SK-N-SH (cell line): Measurements from ENCODE around the gene TRIM15. TPM values are rescaled to one million over a fixed set of nuclear protein-coding genes. Genes with fewer than 3 reads are reported as not detected.

Experiments used
- CTCF ChIA-PET: fragments of 300-600, 350-600 bp; formaldehyde crosslinking; extraction: SDS; loops from one replicate; lab custom pipeline; 2021; lab: Yijun Ruan, JAX
- POLR2A ChIA-PET: fragments of 350-600 bp; sonication (Branson Sonifier 250); formaldehyde crosslinking; extraction: SDS; loops from one replicate; lab custom pipeline; 2020; ENCODE audit warnings: antibody characterized with exemption, inconsistent platforms; lab: Yijun Ruan, JAX
- DNase-seq: peaks from one replicate; pipeline ENCODE4 v3.0.0; 2012
- H2AFZ ChIP-seq: fragments of 200-600 bp; sonication (generic); 2 replicates; pipeline ENCODE4 v1.8.1; 2016; ENCODE audit warnings: antibody characterized with exemption, mild to moderate bottlenecking, low read depth
- H3F3A ChIP-seq: fragments of 200-600 bp; sonication (generic); replicated peaks from 2 replicates; pipeline ENCODE3; 2016; ENCODE audit warnings: antibody characterized with exemption, mild to moderate bottlenecking; ENCODE audit not compliant: insufficient read depth
- H3K27ac ChIP-seq, 2 experiments: fragments of 200-500 bp in 1 of 2; fragments of 200-600 bp in 1 of 2; sonication (Bioruptor generic) in 1 of 2; sonication (generic), shearing (Covaris generic) in 1 of 2; 2 replicates each; pipeline versions ENCODE4 v1.5.1 to v1.6.1; 2014 to 2016; ENCODE audit warnings: low read depth in 2 of 2, inconsistent platforms in 1 of 2, low read length in 1 of 2, mild to moderate bottlenecking in 1 of 2, mixed read lengths in 1 of 2
- H3K27me3 ChIP-seq: fragments of 200-600 bp; sonication (generic), shearing (Covaris generic); 2 replicates; pipeline ENCODE4 v1.6.1; 2016; ENCODE audit warnings: mixed run types; ENCODE audit not compliant: insufficient read depth
- H3K36me3 ChIP-seq, 2 experiments: fragments of 200-500 bp in 1 of 2; fragments of 200-600 bp in 1 of 2; sonication (Bioruptor generic) in 1 of 2; sonication (generic) in 1 of 2; replicated peaks in 1 of 2; 2 replicates each; pipeline versions ENCODE3 to v1.5.1; 2014 to 2016; ENCODE audit warnings: low read length in 1 of 2, mild to moderate bottlenecking in 1 of 2; ENCODE audit not compliant: insufficient read depth in 2 of 2, control insufficient read depth in 1 of 2
- H3K4me1 ChIP-seq, 2 experiments: fragments of 200-500 bp in 1 of 2; fragments of 200-600 bp in 1 of 2; sonication (Bioruptor generic) in 1 of 2; sonication (generic), shearing (Covaris generic) in 1 of 2; 2 replicates each; pipeline versions ENCODE4 v1.5.1 to v1.6.1; 2014 to 2016; ENCODE audit warnings: low read depth in 1 of 2, low read length in 1 of 2, mixed run types in 1 of 2; ENCODE audit not compliant: insufficient read depth in 2 of 2, control insufficient read depth in 1 of 2
- H3K4me2 ChIP-seq: fragments of 200-600 bp; sonication (generic), shearing (Covaris generic); 2 replicates; pipeline ENCODE4 v1.6.1; 2017; ENCODE audit warnings: mixed run types
- H3K4me3 ChIP-seq, 2 experiments: fragments of 200-500 bp in 1 of 2; fragments of 200-600 bp in 1 of 2; sonication (Bioruptor generic) in 1 of 2; sonication (generic), shearing (Covaris generic) in 1 of 2; 2 replicates each; pipeline versions ENCODE4 v1.5.1 to v1.8.1; 2014 to 2016; ENCODE audit warnings: low read depth in 2 of 2, inconsistent platforms in 1 of 2, low read length in 1 of 2, mild to moderate bottlenecking in 1 of 2, mixed read lengths in 1 of 2, moderate library complexity in 1 of 2
- H3K79me2 ChIP-seq: fragments of 200-600 bp; sonication (generic); 2 replicates; pipeline ENCODE4 v1.8.1; 2017; ENCODE audit warnings: mild to moderate bottlenecking; ENCODE audit not compliant: insufficient read depth
- H3K9ac ChIP-seq: fragments of 200-600 bp; sonication (generic); 2 replicates; pipeline ENCODE4 v1.6.1; 2017; ENCODE audit warnings: mixed run types
- H3K9me2 ChIP-seq: fragments of 200-600 bp; sonication (generic); 2 replicates; pipeline ENCODE4 v1.6.1; 2017; ENCODE audit warnings: mixed run types
- H3K9me3 ChIP-seq: fragments of 200-600 bp; sonication (generic); 2 replicates; pipeline ENCODE4 v1.6.1; 2017; ENCODE audit warnings: mixed run types, mild to moderate bottlenecking, moderate library complexity
- H4K20me1 ChIP-seq: fragments of 200-600 bp; sonication (generic); 2 replicates; pipeline ENCODE4 v1.6.1; 2017; ENCODE audit warnings: mild to moderate bottlenecking, mixed run types; ENCODE audit not compliant: insufficient read depth
- CHD2 ChIP-seq: fragments of 150-350 bp; IDR thresholded peaks from 2 replicates; pipeline ENCODE4 v1.6.1; 2018; ENCODE audit warnings: low read length; ENCODE audit not compliant: partially characterized antibody
- FOSL2 ChIP-seq: IDR thresholded peaks from 2 replicates; pipeline ENCODE4 v1.4.0; 2012; ENCODE audit warnings: low read depth, mild to moderate bottlenecking, moderate library complexity, borderline replicate concordance
- FOXM1 ChIP-seq: IDR thresholded peaks from 2 replicates; pipeline ENCODE4 v1.4.0; 2012; ENCODE audit warnings: low read depth, mild to moderate bottlenecking
- GABPA ChIP-seq: IDR thresholded peaks from 2 replicates; pipeline ENCODE4 v1.4.0; 2012; ENCODE audit warnings: low read depth, mild to moderate bottlenecking
- NRF1 ChIP-seq: IDR thresholded peaks from 2 replicates; pipeline ENCODE4 v1.6.1; 2012; ENCODE audit warnings: low read depth, mild to moderate bottlenecking, low read length
- RCOR1 ChIP-seq: fragments of 150-350 bp; IDR thresholded peaks from 2 replicates; pipeline ENCODE4 v1.6.1; 2017; ENCODE audit warnings: antibody characterized with exemption, low read length
- SIN3A ChIP-seq: IDR thresholded peaks from 2 replicates; pipeline ENCODE4 v1.6.1; 2012; ENCODE audit warnings: low read depth, mild to moderate bottlenecking, low read length, moderate library complexity, borderline replicate concordance
- WGBS: methylation state at CpG from one replicate; pipeline ENCODE4 v1.1.6; 2017; ENCODE audit warnings: low lambda C conversion rate; 5-methylcytosine and 5-hydroxymethylcytosine counted together
- polyA plus RNA-seq, 3 experiments: library from polyadenylated mRNA; depleted of rRNA; stranded (reverse); fragments of >200 nt; gene quantifications; 2 replicates each; pipeline ENCODE4 v1.2.3, GENCODE V29; 2012
- TF ChIP-seq, protein P1 (sequence below): fragments of 150-350 bp; IDR thresholded peaks from 2 replicates; pipeline ENCODE4 v1.6.1; 2016; ENCODE audit warnings: mild to moderate bottlenecking, low read depth, low read length
- TF ChIP-seq, protein P2 (sequence below): IDR thresholded peaks from 2 replicates; pipeline ENCODE4 v1.4.0; 2012; ENCODE audit warnings: low read depth, borderline replicate concordance
- TF ChIP-seq, protein P3 (sequence below): IDR thresholded peaks from 2 replicates; pipeline ENCODE4 v1.6.1; 2012; ENCODE audit warnings: mild to moderate bottlenecking, low read depth, low read length, moderate library complexity
- TF ChIP-seq, protein P4 (sequence below): IDR thresholded peaks from 2 replicates; pipeline ENCODE4 v1.4.0; 2012; ENCODE audit warnings: low read depth

Gene TRIM15
- polyA plus RNA-seq, 1 of the 3 experiments (the other 2 are of a cell fraction) = not detected

DNA sequence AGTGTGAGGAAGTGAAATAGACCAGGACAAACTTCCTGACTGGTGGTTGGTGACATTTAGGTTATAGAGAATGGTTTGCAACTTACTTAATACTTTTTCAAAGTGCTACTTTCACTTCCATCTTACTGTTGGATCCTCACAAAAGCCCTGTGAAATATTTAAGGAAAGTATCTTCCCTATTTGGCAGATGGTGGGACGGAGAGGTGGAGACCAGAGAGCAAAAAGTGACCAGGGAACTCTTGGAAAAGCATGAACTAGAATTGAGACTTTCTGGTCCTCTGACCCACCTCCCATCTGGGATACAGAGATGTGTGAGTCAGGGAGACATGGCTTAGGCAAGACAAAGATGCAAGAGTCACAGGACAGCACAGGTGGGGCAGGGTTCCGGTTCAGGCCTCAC lies 5.3 kb upstream of the TRIM15 start:
- Histone ChIP-seq H3K9me3 (no peaks in the 10 kb centered on the region), H3K4me3 (no peak overlapping the region), H3K27ac (no peak overlapping the region), H3K9ac (no peak overlapping the region), H3K27me3 (peaks cover 40% of the 10 kb centered on the region; the same call in 1 of the 2 replicates), H3F3A (no peaks in the 10 kb centered on the region), H3K9me2 (no peaks in the 10 kb centered on the region), H3K36me3 (no peaks in the 10 kb centered on the region), H3K4me2 (no peak overlapping the region), H2AFZ (no peak overlapping the region), H4K20me1 (no peaks in the 10 kb centered on the region), H3K79me2 (no peaks in the 10 kb centered on the region), H3K4me1 (no peaks in the 10 kb centered on the region; a peak in 1 of 4 replicates)
- POLR2A ChIA-PET = no interaction called here
- 38% methylated on average over 2 of the region's 2 CpGs for WGBS
- TF ChIP-seq RCOR1 (no peak), GABPA (no peak), CHD2 (no peak), SIN3A (no peak)
- TF ChIP-seq, protein P1, sequence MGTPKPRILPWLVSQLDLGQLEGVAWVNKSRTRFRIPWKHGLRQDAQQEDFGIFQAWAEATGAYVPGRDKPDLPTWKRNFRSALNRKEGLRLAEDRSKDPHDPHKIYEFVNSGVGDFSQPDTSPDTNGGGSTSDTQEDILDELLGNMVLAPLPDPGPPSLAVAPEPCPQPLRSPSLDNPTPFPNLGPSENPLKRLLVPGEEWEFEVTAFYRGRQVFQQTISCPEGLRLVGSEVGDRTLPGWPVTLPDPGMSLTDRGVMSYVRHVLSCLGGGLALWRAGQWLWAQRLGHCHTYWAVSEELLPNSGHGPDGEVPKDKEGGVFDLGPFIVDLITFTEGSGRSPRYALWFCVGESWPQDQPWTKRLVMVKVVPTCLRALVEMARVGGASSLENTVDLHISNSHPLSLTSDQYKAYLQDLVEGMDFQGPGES = no peak
- DNase-seq = no peak
- CTCF ChIA-PET = interaction anchor here (0.7 to 1.4 kb wide), 2 partner anchors 27 to 145 kb away, joined by 3 to 5 read pairs; no protein-coding TSS in a partner anchor

DNA sequence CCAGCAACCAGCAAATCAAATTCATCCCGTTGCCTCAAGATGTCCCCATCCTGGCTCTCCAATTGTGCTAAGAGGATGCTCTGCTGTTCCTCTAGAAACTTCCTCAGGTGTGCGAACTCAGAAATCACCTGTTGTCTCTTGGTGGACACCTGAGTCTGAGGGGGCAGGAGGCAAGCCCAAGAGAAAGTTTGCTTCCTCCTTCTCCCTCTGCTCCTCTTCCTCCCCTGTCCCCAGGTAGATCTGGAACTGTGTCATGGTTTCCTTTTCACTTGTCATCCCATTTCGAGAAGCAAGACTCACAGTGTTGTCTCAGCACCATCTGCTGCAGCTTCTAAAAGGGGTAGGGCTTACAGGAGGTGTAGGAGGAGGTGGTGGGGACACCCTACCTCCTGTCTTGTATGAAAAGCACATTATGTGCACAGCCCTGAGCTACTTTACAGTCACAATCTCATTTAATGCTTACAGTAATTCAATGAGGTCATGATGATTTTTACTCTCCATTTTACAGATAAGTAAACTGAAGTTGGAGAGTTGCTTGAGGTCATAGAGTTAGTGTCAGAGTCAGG lies 4.8 kb upstream of the TRIM15 start:
- Histone ChIP-seq H3K9me2 (no peaks in the 10 kb centered on the region), H2AFZ (no peak overlapping the region), H3K4me3 (no peak overlapping the region), H3K4me1 (no peaks in the 10 kb centered on the region; a peak in 1 of 4 replicates), H3K36me3 (no peaks in the 10 kb centered on the region), H3K4me2 (no peak overlapping the region), H3F3A (no peaks in the 10 kb centered on the region), H4K20me1 (no peaks in the 10 kb centered on the region), H3K9me3 (no peaks in the 10 kb centered on the region), H3K27ac (no peak overlapping the region), H3K27me3 (peaks cover 43% of the 10 kb centered on the region; the same call in 1 of the 2 replicates), H3K79me2 (no peaks in the 10 kb centered on the region), H3K9ac (no peak overlapping the region)
- no peak for TF ChIP-seq FOXM1
- ChIA-PET CTCF (interaction anchor here (0.7 to 1.4 kb wide), 2 partner anchors 28 to 144 kb away, joined by 3 to 5 read pairs; no protein-coding TSS in a partner anchor), POLR2A (no interaction called here)
- DNase-seq = no peak
- 8% methylated on average over 3 of the region's 3 CpGs for WGBS

DNA sequence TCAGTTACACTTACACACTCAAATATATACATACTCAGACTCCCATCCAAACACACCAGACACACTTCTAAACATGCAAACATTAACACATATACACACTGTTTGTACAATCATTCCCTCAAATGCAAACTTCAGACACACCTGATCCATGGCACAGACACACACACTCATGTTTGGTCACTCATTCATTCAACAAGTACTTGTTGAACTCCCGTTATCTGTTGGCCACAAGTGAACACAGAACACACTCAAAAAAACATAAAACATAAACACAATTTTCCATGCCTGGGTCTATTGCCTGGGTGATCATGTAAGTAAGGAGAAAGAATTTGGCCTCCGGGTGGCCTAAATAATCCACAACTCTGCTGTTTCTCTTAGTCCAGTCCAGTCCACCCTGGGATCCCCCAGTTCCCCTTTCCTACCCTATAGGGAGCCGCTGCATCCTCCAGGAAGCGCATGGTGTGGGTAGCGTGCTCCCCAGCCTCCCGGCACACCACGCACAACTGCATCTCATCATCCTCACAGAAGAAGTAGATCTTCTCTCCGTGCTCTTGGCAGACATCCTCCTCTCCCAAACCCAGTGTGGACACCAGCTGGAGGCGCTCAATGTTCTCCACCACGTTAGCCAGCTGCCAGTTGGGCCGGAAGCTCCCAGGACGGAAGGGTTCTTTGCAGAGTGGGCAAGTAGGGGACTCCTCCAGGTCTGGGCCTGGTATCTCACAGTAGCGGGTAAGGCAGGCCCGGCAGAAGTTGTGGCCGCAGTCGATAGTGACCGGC lies 3.1 kb upstream of the TRIM15 start:
- H3K36me3 ChIP-seq = no peaks in the 10 kb centered on the region
- 61% methylated on average over 9 of the region's 17 CpGs for WGBS
- TF ChIP-seq, protein P2, sequence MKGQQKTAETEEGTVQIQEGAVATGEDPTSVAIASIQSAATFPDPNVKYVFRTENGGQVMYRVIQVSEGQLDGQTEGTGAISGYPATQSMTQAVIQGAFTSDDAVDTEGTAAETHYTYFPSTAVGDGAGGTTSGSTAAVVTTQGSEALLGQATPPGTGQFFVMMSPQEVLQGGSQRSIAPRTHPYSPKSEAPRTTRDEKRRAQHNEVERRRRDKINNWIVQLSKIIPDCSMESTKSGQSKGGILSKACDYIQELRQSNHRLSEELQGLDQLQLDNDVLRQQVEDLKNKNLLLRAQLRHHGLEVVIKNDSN = no peak
- TF ChIP-seq FOSL2 = no peak
- TF ChIP-seq, protein P1 = no peak
- TF ChIP-seq NRF1 = no peak
- TF ChIP-seq FOXM1 = no peak
- TF ChIP-seq, protein P3, sequence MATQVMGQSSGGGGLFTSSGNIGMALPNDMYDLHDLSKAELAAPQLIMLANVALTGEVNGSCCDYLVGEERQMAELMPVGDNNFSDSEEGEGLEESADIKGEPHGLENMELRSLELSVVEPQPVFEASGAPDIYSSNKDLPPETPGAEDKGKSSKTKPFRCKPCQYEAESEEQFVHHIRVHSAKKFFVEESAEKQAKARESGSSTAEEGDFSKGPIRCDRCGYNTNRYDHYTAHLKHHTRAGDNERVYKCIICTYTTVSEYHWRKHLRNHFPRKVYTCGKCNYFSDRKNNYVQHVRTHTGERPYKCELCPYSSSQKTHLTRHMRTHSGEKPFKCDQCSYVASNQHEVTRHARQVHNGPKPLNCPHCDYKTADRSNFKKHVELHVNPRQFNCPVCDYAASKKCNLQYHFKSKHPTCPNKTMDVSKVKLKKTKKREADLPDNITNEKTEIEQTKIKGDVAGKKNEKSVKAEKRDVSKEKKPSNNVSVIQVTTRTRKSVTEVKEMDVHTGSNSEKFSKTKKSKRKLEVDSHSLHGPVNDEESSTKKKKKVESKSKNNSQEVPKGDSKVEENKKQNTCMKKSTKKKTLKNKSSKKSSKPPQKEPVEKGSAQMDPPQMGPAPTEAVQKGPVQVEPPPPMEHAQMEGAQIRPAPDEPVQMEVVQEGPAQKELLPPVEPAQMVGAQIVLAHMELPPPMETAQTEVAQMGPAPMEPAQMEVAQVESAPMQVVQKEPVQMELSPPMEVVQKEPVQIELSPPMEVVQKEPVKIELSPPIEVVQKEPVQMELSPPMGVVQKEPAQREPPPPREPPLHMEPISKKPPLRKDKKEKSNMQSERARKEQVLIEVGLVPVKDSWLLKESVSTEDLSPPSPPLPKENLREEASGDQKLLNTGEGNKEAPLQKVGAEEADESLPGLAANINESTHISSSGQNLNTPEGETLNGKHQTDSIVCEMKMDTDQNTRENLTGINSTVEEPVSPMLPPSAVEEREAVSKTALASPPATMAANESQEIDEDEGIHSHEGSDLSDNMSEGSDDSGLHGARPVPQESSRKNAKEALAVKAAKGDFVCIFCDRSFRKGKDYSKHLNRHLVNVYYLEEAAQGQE = no peak
- TF ChIP-seq, protein P4, sequence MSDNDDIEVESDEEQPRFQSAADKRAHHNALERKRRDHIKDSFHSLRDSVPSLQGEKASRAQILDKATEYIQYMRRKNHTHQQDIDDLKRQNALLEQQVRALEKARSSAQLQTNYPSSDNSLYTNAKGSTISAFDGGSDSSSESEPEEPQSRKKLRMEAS = no peak

More for the DNA sequence above, 3.1 kb upstream of the TRIM15 start:
- POLR2A ChIA-PET = no interaction called here
- Histone ChIP-seq H3K4me1 (no peaks in the 10 kb centered on the region; a peak in 1 of 4 replicates), H4K20me1 (no peaks in the 10 kb centered on the region), H3K79me2 (no peaks in the 10 kb centered on the region), H3F3A (no peaks in the 10 kb centered on the region), H3K4me3 (no peak overlapping the region), H3K9ac (no peak overlapping the region), H3K9me2 (no peaks in the 10 kb centered on the region), H3K27me3 (peaks cover 53% of the 10 kb centered on the region; the same call in 1 of the 2 replicates), H2AFZ (no peak overlapping the region), H3K4me2 (no peak overlapping the region), H3K9me3 (no peaks in the 10 kb centered on the region), H3K27ac (no peak overlapping the region)
- DNase-seq = no peak
- CTCF ChIA-PET = no interaction called here
